Kasumi-1 (cell line): ENCODE results near the gene CEP112.

Source experiments
- DNase-seq, 2 experiments: peaks; one replicate each; lab custom pipeline; 2025; lab: John Stamatoyannopoulos, UW

CEP112 gene

DNA sequence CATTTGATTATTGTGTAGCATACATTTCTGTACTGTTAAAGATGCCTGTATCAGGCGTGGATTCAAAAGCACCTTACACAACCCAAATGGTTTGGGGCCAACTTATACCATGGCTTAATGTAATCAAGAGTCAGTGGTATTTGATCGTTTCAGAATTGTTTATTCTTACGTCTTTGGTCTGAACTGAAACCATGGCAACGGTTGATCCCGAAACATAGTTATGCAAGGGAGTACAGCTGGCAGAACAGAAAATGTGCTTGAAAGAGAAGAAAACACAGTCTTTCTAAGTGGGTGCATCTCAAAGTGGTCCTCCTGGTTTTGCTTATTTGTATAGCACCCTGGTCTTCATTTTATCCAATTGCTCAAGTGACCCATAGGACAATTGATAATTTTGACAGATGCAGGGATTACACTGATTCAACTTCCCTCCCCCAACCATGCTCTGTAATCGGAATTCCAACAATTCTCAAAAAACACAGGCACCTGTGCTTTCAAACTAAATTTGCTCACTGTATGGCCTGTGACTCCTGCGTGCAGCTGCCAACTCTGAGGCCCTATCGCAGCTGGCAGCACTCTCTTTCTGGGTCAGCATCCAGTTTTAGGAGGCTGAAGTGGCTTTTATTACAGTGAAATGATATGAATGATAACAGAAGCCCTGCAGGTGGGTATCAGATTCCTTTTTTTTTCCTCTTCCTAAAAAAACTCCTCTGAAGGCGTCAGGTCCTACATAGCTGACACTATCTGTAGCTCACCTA is 553.5 kb downstream of the CEP112 start:
- DNase-seq = no peak

DNA sequence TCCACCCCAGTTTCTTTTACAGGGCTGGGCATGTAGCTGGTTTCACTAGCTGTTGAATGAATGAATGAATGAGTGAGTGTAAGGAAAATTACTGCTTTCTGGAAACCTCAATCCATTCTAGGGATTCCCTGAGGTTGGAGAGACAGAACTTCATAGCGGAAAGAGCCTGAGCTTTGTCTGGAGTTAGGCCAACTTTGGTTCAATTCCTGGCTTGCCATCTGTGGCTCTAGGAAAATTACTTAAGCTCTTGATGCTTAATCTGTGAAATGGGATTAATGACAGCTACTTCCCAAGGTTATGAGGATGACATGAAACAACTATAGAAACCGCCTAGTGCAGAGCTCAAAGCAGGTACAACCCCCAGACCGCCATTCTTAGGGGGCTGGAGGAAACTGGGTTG is 554.1 kb downstream of the CEP112 start:
- DNase-seq = no peak

DNA sequence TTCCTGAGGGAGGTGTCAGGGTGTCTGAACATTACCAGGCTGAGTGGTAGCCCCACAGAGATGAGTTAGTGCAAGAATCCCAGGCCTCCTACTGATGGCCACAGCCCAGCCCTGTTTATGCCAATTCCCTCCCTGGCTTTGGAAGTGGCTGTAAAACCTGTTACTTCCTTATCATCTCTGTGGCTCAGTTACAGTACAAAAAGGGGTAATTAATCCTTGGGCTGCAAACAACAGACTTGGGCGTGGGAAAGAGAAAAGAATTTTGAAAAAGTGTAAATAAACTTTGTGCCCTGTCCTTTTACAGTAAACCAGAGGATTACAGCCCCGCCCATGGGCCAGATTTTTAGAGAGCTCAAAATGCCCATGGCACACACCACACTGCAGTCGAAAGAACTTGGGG is 557.4 kb downstream of the CEP112 start:
- no peak for DNase-seq

DNA sequence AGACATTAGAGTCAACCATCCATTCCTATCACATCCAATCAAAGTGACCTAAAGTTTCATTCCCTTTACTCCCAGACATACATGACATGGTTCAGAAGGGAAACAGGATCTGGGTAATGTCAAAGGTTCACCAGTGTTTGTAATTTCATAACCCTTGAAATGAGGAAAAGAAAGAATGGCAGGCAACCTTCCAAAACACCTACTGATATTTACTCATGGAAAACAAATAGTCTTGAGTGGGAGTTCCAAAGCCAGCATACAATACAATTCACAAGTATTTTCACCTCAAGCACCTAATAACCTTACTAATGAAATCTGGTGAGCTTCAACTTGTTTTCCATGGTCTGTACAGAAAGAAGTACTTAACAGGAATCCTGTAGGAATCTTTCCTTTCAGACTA is 557.9 kb downstream of the CEP112 start:
- no peak for DNase-seq

DNA sequence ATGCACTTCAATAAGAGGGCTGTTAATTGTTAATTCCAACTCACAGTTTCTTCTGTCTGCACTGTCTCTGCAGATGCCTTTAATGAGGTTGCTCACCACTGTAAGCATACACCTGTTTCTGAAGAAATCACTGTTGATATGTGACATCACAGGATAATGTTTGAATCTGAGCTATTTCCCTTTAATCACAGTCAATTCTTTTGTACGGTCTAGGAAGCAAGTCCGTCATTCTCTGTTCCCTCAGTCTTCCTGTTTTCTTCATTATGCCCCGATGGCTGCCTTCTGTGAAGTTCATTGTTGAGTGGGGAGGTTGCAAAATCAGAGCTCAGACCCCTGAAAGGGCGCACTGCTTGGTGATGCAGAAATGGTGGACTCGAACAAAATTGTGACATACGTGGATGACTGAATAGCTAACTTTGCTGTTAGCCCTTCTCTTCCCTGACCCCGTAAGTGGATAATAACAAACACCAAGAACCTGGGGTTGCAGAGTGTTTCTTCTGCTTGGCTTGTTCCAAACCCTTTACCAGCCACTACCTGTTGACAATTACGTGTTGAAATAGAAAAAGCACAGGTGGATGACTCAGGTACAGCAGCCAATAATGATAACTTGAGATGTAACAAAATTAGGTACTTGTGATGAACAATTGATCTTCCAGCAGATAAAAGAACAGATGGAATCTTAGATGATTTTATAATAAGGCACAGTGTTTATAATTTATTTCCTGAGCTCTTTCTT is 558.6 kb downstream of the CEP112 start:
- no peak for DNase-seq

DNA sequence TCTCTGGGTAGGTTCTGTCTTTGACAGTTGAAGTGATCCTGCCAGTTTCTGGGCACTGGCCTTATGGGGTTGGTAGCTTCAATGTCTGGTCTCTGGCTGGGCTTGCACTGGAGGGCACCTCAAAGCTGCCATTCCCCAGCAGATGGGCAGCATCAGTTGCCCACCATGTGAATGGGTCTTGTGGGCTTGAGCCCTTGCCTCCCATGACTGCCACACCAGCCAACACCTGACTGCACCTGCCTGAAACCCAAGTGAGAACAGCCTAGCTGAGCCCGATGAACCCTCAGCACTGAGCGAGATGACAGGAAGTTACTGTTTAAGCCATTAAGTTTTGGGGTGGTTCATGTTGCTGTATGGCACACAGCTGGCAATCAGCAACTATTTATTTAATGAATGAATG is 561.4 kb downstream of the CEP112 start:
- DNase-seq = no peak

DNA sequence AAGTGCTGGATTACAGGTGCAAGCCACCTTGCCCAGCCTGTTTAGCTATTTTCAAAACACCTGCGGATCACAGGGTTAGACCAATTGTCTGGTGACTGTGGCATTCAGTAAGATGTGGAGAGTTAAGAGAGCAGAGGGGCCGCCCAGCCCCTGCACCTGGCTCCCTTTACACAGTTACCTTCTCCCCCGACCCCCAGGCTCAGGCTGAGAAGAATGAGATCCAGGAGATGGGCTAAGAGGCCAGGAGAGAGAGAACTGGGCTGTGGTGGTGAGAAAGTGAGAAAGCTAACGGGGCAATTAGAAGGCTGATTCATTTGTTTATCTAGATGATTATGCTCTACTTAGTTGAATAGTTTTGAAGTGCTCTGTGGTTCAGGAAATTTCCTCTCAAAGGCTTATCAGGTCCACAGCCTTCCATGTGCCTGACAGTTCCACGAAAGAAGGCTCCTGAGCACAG is 562.7 kb downstream of the CEP112 start:
- DNase-seq = no peak

DNA sequence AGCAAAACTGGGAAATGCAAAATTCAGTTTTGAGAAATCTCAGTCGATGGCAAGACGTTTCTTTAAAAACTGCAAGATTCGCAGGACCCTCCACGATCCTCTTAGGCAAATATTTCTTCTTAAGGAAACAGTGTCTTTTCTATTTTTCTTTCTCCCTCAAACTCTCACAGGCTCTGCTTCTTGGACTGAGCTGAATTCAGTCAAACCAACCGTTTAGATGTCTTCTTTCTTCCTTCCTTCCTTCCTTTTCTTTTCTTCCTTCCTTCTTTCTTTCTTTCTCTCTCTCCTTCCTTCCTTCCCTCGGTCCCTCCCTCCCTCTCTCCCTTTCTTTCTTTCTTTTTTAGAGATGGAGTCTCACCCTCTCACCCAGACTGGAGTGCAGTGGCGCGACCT is 563.3 kb downstream of the CEP112 start:
- no peak for DNase-seq

DNA sequence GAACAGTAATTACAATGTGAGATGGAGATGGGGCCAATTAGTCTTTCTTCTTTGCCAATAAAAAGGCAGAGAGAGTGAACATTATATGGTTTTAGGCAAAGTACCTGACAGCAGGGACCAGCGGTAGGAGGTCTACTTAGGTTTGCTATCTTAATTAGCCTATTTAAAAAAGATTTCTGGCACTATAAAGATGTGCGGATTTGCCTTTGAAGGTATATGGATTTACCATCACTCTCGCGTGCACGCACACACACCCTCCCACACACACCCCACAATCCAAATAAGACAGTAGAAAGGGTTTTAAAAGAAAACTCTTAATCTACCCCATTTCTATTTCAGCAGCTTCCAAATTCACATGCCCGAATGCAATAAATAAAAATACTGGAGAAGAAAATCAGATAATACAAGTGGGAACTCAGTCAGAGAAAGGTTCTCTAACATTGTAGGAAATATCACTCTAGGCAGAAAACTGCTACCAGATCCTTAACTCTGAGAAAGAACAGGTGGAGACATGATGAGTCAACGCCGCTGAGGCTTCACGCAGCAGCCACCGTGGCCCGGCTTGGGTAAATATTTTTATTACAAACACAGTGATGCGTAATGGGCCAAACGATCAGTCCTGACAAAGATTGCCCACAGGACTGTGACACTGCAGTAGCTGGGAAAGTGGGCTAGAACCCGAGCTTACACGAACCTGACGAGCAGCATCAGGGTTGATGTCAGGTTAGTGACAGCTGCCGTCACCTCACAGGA is 563.9 kb downstream of the CEP112 start:
- no peak for DNase-seq

DNA sequence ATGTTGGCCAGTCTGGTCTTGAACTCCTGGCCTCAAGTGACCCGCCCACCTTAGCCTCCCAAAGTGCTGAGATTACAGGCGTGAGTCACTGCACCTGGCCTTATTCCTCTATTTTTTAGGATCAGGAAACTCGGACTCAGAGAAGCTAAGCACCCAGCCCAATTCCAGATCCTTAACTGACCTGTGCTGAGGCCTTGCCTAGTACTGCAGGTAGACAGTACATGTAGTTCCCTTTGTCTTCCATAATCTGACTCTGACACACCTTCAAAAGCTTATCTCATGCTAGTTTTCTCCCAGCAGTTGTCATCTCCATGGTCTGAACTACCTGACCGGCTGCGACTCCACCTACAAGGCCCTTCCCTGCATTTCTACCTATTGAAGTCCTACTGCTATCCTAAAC is 564.8 kb downstream of the CEP112 start:
- no peak for DNase-seq

DNA sequence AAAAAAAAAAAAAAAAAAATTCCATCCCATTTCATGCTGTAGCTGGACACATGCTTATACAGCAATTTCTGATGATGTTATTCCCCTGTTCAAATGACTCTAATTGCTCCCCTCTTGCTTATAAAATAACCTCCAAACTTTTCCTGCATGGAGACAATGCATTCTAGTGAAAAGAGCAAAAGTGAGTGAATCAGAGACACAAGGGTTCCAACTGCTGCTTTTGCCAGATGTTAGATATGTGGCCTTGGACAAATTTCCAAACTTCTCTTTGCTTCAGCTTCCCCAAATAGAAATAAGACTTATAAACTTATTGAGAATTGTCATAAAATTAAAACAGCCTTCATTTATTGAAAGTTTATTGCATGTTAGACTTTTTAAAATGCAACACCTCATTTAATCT is 565.5 kb downstream of the CEP112 start:
- no peak for DNase-seq

DNA sequence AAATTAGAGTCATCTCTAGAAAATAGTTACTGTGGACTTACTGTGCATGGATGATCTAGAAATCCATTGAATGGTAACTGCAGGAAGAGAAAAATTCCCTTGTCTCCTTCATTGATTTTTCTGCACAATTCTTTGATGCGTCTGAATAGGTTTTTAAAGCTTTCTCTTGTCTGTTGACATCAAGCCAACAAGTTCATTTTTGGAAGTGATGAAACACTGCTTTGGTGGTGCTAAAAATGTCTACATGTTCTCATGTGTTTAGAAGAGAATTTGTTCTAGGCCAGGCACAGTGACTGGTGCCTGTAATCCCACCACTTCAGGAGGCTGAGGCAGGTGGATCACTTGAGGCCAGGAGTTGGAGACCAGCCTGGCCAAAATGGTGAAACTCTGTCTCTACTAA is 573.4 kb downstream of the CEP112 start:
- no peak for DNase-seq

DNA sequence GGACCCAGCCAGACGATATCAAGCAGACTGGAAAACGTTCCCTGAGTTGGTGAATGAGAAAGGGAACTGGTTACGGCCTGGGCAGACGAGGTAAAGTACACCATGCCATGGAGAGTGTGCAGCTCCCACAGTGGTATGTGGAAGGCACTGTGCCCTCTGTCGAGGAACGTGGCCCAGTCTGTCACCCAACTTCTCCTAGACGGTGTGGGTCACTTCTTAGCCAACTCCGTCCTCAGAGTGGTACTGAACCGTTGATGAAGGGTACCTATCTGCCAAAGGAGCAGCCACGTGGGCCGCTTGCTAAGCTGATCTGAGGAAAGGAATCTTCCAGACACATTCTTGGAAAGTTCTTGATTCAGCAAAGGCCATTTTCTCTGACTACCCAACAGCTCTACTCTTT is 574.4 kb downstream of the CEP112 start:
- DNase-seq = no peak

DNA sequence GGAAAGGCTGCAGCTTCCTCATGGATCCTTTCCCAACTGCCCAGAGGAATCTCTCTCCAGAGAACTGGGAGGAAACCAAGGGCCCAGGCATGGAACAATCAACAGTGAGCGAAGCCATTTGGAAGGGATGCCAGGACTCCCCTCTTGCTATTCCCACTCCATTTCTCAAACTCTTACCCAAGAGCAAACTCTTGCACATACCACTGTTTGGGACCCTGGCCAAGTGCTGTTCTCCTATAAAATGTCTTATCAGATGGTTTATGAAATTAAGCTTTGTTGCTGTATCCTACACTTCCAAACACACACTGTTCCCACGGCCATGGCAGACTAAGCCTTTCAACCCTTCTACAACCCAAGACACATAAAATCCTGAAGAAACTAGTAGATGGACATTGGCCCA is 582.2 kb downstream of the CEP112 start:
- DNase-seq = no peak

DNA sequence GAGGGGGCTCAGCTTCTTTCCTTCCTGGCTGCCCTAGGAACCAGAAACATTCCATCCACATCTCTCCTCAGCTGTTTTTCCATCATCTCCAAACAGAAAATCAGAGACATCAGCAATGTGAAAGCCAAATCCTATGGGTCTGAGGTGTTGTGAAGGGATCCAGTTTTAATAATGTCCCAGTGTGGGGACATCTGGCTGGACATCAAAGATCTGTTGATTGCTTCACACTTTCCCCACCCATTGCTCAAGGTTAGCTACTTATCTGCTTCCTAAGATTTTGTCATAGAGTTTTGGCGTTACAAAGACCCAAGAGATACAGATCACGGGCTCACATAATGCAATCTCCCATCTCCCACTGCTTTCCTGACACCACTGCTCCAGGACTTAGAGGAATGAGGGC is 582.6 kb downstream of the CEP112 start:
- DNase-seq = no peak

DNA sequence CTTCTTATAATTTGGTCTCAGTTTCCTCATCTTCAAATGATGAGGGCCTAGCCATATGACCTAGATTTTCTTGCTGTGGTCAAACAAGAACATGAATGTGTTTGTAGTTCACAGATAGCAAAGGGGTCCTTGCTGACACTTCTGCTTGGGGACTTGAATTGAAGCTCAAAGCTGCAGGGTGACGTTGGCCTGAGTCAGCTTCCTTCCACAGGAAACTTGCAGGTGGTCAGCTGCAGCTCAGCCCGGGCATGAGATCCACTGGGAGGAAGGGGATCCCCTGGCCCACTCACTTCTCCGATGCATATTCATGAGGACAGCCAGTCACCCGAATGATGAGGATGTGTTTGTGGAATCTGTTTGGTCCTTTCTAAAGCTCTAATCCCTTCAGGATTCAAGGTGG is 587.9 kb downstream of the CEP112 start:
- no peak for DNase-seq

DNA sequence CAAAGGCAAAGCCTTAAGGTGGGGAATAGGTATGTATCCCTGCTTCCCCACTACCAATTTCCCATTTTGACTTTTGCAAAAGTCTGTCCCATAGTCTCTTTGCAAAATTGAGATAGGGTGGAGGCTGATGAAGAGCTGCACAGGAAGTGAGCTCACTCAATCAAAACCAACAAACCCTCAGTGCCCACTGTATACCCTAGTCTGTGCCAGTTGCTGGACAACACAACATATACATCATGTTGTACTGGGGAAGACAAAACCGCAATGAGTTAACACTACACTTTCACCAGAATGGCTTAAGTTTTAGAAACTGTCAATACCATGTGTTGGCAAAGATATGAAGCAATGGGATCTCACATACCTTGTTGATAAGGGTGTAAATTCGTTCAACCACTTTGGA is 590.1 kb downstream of the CEP112 start:
- DNase-seq = no peak

DNA sequence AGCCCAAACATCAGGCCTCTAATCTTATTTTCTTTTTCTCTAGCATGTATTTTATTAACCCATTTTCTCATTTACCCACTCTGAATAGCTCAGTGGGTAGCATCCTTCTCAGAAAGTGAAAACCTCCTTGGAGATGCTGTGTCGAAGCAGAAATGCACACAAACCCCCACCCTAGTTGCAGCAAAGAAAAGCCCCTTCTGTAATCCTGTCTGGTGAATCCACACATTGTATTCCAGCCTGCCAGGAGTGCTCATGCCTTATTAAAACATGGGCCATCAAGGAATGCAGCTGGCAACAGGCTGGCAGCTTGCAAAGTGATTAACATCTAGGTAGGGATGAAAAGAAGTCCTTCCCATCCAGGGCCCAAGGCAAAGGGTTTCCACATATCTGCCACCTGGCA is 590.8 kb downstream of the CEP112 start:
- DNase-seq = no peak

DNA sequence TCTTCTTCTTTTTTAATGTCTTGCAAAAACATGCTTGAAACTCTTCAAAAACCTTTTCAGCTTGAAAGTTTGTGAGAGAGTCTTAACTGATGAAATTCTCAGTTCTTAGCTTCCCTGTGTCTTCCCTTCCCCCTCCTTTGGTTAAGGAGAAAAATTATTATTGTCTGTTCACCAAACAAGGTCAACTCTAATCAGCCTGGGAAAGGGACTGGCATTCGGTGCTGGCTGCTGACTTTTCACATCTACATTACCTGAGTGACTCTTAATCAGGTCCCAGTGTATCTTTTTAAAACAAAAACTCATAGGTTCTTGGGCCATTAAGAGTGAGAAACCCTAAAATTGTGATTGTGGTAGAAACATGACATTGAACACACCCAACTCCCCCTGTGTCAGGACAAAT is 591.4 kb downstream of the CEP112 start:
- no peak for DNase-seq

DNA sequence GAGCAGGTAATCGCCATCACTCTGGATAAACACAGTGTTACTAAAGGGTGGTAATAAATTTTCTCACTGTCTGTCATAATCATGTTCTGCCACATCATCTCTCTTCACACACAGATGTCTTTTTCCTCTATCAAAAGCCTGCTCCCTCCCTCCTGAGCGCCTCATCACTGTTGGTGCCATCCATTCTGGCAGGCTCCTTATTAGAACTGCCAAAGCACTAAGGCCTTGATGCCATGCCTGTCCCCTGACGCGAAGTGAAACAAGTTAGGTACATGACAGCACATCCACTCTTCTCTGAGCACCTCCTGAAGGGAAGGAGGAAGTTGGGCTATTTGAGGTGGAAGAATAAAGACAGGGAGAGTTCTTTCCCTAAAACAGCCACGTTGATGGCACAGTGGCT is 592.3 kb downstream of the CEP112 start:
- no peak for DNase-seq

DNA sequence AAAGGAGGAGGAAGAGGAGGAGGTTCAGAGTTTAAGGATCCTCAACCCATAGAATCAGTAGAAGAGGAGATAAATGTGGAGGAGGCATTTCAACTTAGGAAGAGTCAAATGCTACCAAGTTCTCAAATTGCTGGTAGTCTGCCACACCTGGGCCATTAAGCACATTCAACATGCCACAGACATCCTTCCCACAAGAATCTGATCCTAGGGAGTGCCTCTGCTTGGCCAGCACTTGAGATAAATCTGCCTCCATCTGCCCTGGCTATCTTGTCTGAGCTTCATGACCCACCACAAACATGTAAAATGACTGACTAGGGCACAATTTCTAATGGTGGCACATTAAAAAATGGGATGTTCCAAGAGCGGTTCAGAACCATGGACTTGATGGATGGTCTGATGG is 593.2 kb downstream of the CEP112 start:
- no peak for DNase-seq

DNA sequence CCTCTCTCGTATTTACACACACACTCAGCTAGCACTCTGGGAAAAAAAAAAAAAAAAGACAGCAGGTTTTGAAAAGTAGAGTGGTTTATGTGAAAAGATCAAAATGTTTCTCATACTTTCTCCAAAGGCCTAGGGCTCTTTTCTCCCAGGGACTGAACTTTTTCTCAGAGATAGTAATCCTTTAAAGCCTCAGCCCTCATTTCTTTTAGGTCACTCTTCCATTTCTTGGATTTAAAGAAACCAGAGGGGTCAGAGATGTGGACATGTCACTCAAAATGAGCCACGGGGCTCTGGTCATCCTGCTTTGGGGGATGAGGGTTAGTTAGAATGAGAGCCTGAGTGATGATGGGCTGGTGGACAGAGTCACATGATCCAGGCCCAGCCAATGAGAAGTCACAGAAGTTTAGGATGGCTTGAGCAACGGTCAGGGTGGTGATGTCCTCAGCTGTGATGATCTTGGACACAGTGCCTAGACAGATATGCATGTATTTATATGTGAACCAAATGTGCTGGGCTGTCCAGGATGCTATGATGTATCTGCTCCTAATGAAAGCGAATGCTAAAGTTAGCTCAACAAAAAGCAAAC is 596.8 kb downstream of the CEP112 start:
- no peak for DNase-seq
